A549 (cell line): ENCODE measurements around the gene ELOVL5. TPM values are rescaled to one million over a fixed set of nuclear protein-coding genes. Genes with fewer than 3 reads are reported as not detected.
A peak's percentile ranks its signal among the peaks of the same experiment; 100 is the strongest.

Experiments
- ATAC-seq, 2 experiments: fragments of 200-7000 bp in 1 of 2; fragments of >200 bp in 1 of 2; cut with Nextera tagmentation in 1 of 2; cut with Tn5 transposase in 1 of 2; 3 replicates each; pipeline versions ENCODE4 v1.8.0 to v1.9.1; 2018 to 2020; ENCODE audit warnings: mild to moderate bottlenecking in 1 of 2, moderate library complexity in 1 of 2
- CTCF ChIA-PET: fragments of 300-600 bp; sonication (Branson Sonifier 250); formaldehyde crosslinking; extraction: SDS; loops from one replicate; lab custom pipeline; 2021; ENCODE audit warnings: antibody characterized with exemption, inconsistent platforms; lab: Yijun Ruan, JAX
- POLR2A ChIA-PET: fragments of 350-600 bp; formaldehyde crosslinking; extraction: SDS; loops from one replicate; lab custom pipeline; 2021; ENCODE audit warnings: antibody characterized with exemption, inconsistent platforms; lab: Yijun Ruan, JAX
- DNase-seq, 2 experiments: peaks; one replicate each; pipeline versions ENCODE4 v3.0.0 to v3.0.0-alpha.2; 2011 to 2016; ENCODE audit warnings: low read depth in 1 of 2, low spot score in 1 of 2
- FAIRE-seq: peaks from 2 replicates; lab custom pipeline; 2011; peaks lifted over from hg19 to GRCh38; lab: Jason Lieb, UNC
- H3K27ac ChIP-seq, 2 experiments: fragments of >200 bp; sonication (Bioruptor Twin); formaldehyde crosslinking; 3 replicates each; pipeline ENCODE4 v1.5.1; 2016 to 2017
- H3K4me1 ChIP-seq: fragments of >200 bp; sonication (Bioruptor Twin); formaldehyde crosslinking; 3 replicates; pipeline ENCODE4 v1.6.1; 2016
- H3K4me2 ChIP-seq: fragments of >200 bp; sonication (Bioruptor Twin); formaldehyde crosslinking; 3 replicates; pipeline ENCODE4 v1.6.1; 2016
- H3K4me3 ChIP-seq: fragments of >200 bp; sonication (Bioruptor Twin); formaldehyde crosslinking; 3 replicates; pipeline ENCODE4 v1.5.1; 2016
- H3K9me3 ChIP-seq: fragments of >200 bp; sonication (Bioruptor Twin); formaldehyde crosslinking; 3 replicates; pipeline ENCODE4 v1.6.1; 2016
- CEBPB ChIP-seq, 2 experiments: fragments of >200 bp in 1 of 2; sonication (Bioruptor Twin) in 1 of 2; formaldehyde crosslinking in 1 of 2; IDR thresholded peaks; 2 replicates each; pipeline ENCODE4 v1.6.1; 2012 to 2016
- CHD2 ChIP-seq: fragments of 150-350 bp; IDR thresholded peaks from 2 replicates; pipeline ENCODE4 v1.6.1; 2014; ENCODE audit warnings: low read length; ENCODE audit not compliant: partially characterized antibody
- CHD4 ChIP-seq: fragments of 200-600 bp; sonication (generic); IDR thresholded peaks from 2 replicates; pipeline ENCODE4 v1.6.1; 2016; ENCODE audit warnings: antibody characterized with exemption, mild to moderate bottlenecking, borderline replicate concordance
- EP300 ChIP-seq, 2 experiments: fragments of >200 bp; sonication (Bioruptor Twin); formaldehyde crosslinking; IDR thresholded peaks; 2 replicates in 1 of 2; 3 replicates in 1 of 2; pipeline ENCODE4 v1.6.1; 2016 to 2017
- FOSL2 ChIP-seq, 2 experiments: fragments of 450-650 bp in 1 of 2; fragments of >200 bp in 1 of 2; sonication (Bioruptor Twin) in 1 of 2; formaldehyde crosslinking; IDR thresholded peaks; 2 replicates each; pipeline versions ENCODE4 v1.5.0 to v1.6.1; 2016 to 2020; ENCODE audit warnings: mild to moderate bottlenecking in 1 of 2, moderate library complexity in 1 of 2
- FOXS1 ChIP-seq: fragments of 250-450 bp; sonication (Bioruptor Pico); IDR thresholded peaks from 2 replicates; pipeline ENCODE4 v1.5.0; 2020; ENCODE audit warnings: mild to moderate bottlenecking, moderate library complexity
- KDM1A ChIP-seq: fragments of 200-600 bp; sonication (generic); IDR thresholded peaks from 2 replicates; pipeline ENCODE4 v1.6.1; 2016; ENCODE audit warnings: low read depth, mild to moderate bottlenecking
- KDM5A ChIP-seq: fragments of 200-600 bp; sonication (generic); IDR thresholded peaks from 2 replicates; pipeline ENCODE4 v1.6.1; 2016; ENCODE audit warnings: antibody characterized with exemption, mild to moderate bottlenecking
- MAFK ChIP-seq: fragments of 450-650 bp; IDR thresholded peaks from 2 replicates; pipeline ENCODE4 v1.6.1; 2014; ENCODE audit not compliant: partially characterized antibody
- MYC ChIP-seq: IDR thresholded peaks from 2 replicates; pipeline ENCODE4 v1.6.1; 2012; ENCODE audit warnings: mild to moderate bottlenecking, inconsistent platforms, low read length, improper control_type of control experiment, borderline replicate concordance
- NR3C1 ChIP-seq: fragments of >200 bp; sonication (Bioruptor Twin); formaldehyde crosslinking; IDR thresholded peaks from 3 replicates; pipeline ENCODE4 v1.6.1; 2017
- PHF8 ChIP-seq: fragments of 200-600 bp; sonication (generic); IDR thresholded peaks from 2 replicates; pipeline ENCODE4 v1.6.1; 2016; ENCODE audit warnings: low read depth, mild to moderate bottlenecking, antibody characterized with exemption, moderate library complexity, borderline replicate concordance
- POLR2A ChIP-seq: IDR thresholded peaks from 2 replicates; pipeline ENCODE4 v1.6.1; 2012; ENCODE audit warnings: mild to moderate bottlenecking, low read length
- RCOR1 ChIP-seq: fragments of 150-350 bp; IDR thresholded peaks from 2 replicates; pipeline ENCODE4 v1.6.1; 2014; ENCODE audit warnings: antibody characterized with exemption, low read length, low read depth
- RFX5 ChIP-seq: fragments of 450-650 bp; IDR thresholded peaks from 2 replicates; pipeline ENCODE4 v1.7.1; 2014; ENCODE audit warnings: antibody characterized with exemption, mild to moderate bottlenecking, moderate library complexity
- TFCP2L1 ChIP-seq: fragments of 250-450 bp; sonication (Bioruptor Pico); IDR thresholded peaks from 2 replicates; pipeline ENCODE4 v1.5.0; 2021; ENCODE audit warnings: mild to moderate bottlenecking
- ZFP36 ChIP-seq: fragments of 450-650 bp; IDR thresholded peaks from 2 replicates; pipeline ENCODE4 v1.6.1; 2014; ENCODE audit warnings: borderline replicate concordance; ENCODE audit not compliant: partially characterized antibody
- ZSCAN20 ChIP-seq: fragments of 250-450 bp; sonication (Bioruptor Pico); IDR thresholded peaks from 2 replicates; pipeline ENCODE4 v1.8.0; 2022; ENCODE audit warnings: mild to moderate bottlenecking, moderate library complexity
- WGBS: methylation state at CpG from one replicate; pipeline ENCODE4 v1.1.6; 2017; ENCODE audit errors: missing lambda C conversion rate; 5-methylcytosine and 5-hydroxymethylcytosine counted together
- polyA plus RNA-seq, 4 experiments: library from polyadenylated mRNA; depleted of rRNA in 3 of 4; stranded (reverse); fragments of >200 nt; fragmentation: RNase III in 1 of 4; extraction: RNeasy Plus Mini Kit Qiagen cat#74134 plus additional on column Dnase treatment in 1 of 4; gene quantifications; 2 replicates in 3 of 4; 3 replicates in 1 of 4; pipeline ENCODE4 v1.2.3, GENCODE V29; 2011 to 2017
- TF ChIP-seq, protein P1 (sequence below): fragments of 250-450 bp; sonication (Bioruptor Pico); IDR thresholded peaks from 2 replicates; pipeline ENCODE4 v1.5.0; 2021; ENCODE audit warnings: mild to moderate bottlenecking, moderate library complexity, borderline replicate concordance
- TF ChIP-seq, protein P2 (sequence below): fragments of 250-450 bp; sonication (Bioruptor Pico); IDR thresholded peaks from 2 replicates; pipeline ENCODE4 v1.5.0; 2020; ENCODE audit warnings: low read depth, mild to moderate bottlenecking, moderate library complexity

The ELOVL5 gene
- polyA plus RNA-seq, 2 of the 4 experiments (the other 2 are of a cell fraction): 90.9 to 95.4 TPM

DNA sequence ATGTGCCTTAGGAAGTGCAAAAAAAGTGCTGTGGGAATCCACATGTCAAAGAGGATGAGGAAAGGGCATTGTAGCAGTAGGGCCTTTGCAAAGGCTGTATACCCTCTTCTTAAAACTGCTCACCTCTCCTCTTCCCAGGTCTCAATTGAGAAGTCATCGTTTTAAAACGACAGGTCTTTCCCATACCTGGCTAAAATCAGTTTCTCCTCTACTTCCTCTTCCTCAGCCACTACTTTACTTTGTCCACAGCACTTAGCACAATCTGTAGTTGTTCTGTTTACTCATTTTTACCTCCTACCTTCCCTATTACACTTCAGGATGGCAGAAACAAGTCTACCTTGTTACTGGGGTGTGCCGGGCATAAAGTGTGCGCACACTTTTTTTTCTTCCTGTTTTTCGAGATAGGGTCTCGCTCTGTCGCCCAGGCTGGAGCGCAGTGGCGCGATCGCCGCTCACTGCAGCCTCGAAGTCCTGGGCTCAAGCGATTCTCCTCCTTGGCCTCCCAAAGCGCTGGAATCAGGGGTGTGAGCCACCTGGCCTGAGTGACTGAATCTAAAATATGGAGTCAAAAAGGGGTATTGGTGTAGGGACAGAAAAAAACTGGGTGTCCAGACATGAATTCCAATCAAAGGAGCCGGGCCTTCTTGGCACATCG, 9.8 kb upstream of the ELOVL5 start (continued):
- TF ChIP-seq, protein P1, sequence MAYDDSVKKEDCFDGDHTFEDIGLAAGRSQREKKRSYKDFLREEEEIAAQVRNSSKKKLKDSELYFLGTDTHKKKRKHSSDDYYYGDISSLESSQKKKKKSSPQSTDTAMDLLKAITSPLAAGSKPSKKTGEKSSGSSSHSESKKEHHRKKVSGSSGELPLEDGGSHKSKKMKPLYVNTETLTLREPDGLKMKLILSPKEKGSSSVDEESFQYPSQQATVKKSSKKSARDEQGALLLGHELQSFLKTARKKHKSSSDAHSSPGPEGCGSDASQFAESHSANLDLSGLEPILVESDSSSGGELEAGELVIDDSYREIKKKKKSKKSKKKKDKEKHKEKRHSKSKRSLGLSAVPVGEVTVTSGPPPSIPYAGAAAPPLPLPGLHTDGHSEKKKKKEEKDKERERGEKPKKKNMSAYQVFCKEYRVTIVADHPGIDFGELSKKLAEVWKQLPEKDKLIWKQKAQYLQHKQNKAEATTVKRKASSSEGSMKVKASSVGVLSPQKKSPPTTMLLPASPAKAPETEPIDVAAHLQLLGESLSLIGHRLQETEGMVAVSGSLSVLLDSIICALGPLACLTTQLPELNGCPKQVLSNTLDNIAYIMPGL (CRISPR knock-in tag): no peak
- TF ChIP-seq EP300 (IDR thresholded peaks at IDR 0.05) (no peak), POLR2A (no peak), ZSCAN20 (no peak), TFCP2L1 (CRISPR knock-in tag) (no peak), FOSL2 (IDR thresholded peaks at IDR 0.05) (no peak), FOSL2 (CRISPR knock-in tag; IDR thresholded peaks at IDR 0.05) (no peak)
- TF ChIP-seq, all 56 proteins: peak for 0

DNA sequence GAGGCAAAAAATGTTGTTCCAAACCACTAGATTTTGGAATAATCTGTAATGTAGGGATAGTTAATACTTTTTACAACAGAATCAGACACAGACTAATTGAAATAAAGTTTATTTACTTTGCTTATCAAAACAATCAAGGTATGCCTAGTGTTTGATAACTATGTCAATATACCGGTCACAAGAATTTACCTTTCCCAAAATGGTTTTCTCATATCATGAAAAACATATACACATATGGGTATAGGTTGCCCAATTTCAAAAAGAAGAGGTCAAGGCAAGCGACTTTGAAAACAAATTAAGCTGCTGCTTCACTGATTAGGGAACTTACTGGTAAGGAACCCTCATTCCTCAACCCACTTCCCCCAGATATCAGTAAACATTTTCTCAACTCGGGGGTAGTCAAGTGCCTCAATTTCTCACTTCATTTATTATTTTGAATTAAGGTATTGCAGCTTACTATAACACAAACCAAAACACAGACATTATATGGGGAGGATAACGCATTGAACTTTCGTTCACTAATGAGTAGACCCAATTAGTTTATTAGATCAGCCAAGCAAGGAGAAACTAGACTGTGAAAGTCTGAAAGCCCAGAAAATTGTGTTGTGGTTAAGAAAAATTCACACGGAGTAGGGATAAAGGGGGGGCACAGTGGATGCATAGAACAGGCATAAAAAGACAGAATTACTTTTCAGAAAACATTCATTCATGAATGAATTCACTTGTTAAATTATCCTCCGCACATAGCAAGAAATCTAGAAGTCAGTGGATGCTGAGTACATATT, 9.0 kb upstream of the ELOVL5 start:
- POLR2A ChIA-PET: no interaction called here
- no peak for DNase-seq
- no peak for ATAC-seq
- TF ChIP-seq RCOR1 (no peak), MYC (no peak), PHF8 (no peak)
- Histone ChIP-seq H3K27ac (peak overlapping the region; percentile 95 to 98), H3K4me3 (no peak overlapping the region), H3K9me3 (no peaks in the 10 kb centered on the region), H3K4me1 (peaks cover 39% of the 10 kb centered on the region), H3K4me2 (peak overlapping the region; percentile 76; the same call in 1 of the 3 replicates)
- no peak for FAIRE-seq
- CTCF ChIA-PET: no interaction called here
- 88% methylated on average over 7 of the region's 7 CpGs for WGBS

DNA sequence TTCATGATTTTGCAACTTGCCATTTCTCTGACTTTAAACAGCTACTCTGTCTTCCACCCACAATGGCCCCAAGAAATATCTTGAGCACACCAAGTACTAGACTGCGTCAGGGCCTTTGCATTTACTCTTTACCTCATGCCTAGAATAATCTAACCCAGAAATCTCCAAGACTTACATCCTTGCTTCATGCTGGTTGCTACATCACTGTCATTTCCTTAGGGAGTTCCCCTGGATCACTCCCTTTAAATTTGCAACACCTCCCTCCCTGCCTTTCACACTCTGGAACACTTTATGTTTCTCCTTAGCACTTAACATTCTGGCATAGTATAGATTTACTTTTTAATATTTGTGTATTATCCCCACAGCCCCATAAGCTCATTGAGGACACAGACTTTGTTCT, 4.9 kb upstream of the ELOVL5 start:
- ATAC-seq: no peak
- CTCF ChIA-PET: interaction anchor here (0.9 kb wide), 1 partner anchor 304 kb away, joined by 3 read pairs; no protein-coding TSS in a partner anchor
- TF ChIP-seq KDM1A (no peak), CHD4 (no peak), FOSL2 (IDR thresholded peaks at IDR 0.05) (no peak), FOSL2 (CRISPR knock-in tag; IDR thresholded peaks at IDR 0.05) (no peak), KDM5A (no peak), MAFK (no peak), RFX5 (no peak), ZFP36 (no peak), FOXS1 (CRISPR knock-in tag) (no peak), CHD2 (no peak), CEBPB (IDR thresholded peaks at IDR 0.05) (no peak)
- no peak for DNase-seq
- H3K9me3 ChIP-seq: no peaks in the 10 kb centered on the region
- 76% methylated on average over 1 of the region's 1 CpG for WGBS
- peaks cover 16% of the 10 kb centered on the region for H3K4me1 ChIP-seq
- POLR2A ChIA-PET: no interaction called here
- no peak overlapping the region for H3K27ac ChIP-seq
- FAIRE-seq: no peak
- no peak overlapping the region for H3K4me2 ChIP-seq
- H3K4me3 ChIP-seq: no peak overlapping the region

DNA sequence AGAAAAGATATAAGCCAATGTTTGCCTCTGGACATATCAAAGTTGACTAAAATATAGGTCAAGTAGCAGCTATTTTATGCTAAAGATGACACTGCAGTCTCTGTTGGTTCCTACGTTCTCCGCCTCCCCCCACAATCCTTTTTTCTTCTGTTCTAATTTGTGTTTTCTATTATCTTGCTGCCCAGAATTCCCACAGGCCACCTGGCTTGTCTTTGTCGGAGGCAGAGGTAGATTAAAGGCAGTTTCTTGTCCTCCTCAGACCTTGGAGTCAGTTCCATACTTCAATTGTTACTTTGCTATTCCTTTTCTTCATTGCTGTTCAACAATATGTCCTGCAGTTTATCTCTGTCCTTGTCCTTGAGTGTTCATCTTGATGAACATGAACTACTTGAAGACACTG, 3.6 kb upstream of the ELOVL5 start:
- no peak for ATAC-seq
- POLR2A ChIA-PET: no interaction called here

More for the DNA sequence above, 3.6 kb upstream of the ELOVL5 start:
- Histone ChIP-seq H3K4me1 (peaks cover 3% of the 10 kb centered on the region; the same call in 2 of the 3 replicates), H3K27ac (no peak overlapping the region), H3K9me3 (no peaks in the 10 kb centered on the region), H3K4me3 (no peak overlapping the region), H3K4me2 (no peak overlapping the region)
- TF ChIP-seq NR3C1 (no peak), CEBPB (IDR thresholded peaks at IDR 0.05) (no peak), FOSL2 (IDR thresholded peaks at IDR 0.05) (no peak), FOSL2 (CRISPR knock-in tag; IDR thresholded peaks at IDR 0.05) (no peak), MAFK (no peak), POLR2A (no peak), ZSCAN20 (no peak)
- TF ChIP-seq, protein P2, sequence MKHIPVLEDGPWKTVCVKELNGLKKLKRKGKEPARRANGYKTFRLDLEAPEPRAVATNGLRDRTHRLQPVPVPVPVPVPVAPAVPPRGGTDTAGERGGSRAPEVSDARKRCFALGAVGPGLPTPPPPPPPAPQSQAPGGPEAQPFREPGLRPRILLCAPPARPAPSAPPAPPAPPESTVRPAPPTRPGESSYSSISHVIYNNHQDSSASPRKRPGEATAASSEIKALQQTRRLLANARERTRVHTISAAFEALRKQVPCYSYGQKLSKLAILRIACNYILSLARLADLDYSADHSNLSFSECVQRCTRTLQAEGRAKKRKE (CRISPR knock-in tag): no peak
- DNase-seq (no peak), FAIRE-seq (no peak)
- 76% methylated on average over 3 of the region's 3 CpGs for WGBS
- CTCF ChIA-PET: no interaction called here
